HG03045 (cell line): ENCODE data around the gene ZBTB16.

Experiments used
- ATAC-seq: cut with Tn5 transposase; IDR thresholded peaks from one replicate; pipeline ENCODE4 v1.9.1; 2021; ENCODE audit warnings: mild to moderate bottlenecking, moderate library complexity; ENCODE audit not compliant: unreplicated experiment

ZBTB16 gene

GRCh38 chr11:114081641-114082414, 22.3 kb downstream of the ZBTB16 start:
- ATAC-seq = no peak

DNA sequence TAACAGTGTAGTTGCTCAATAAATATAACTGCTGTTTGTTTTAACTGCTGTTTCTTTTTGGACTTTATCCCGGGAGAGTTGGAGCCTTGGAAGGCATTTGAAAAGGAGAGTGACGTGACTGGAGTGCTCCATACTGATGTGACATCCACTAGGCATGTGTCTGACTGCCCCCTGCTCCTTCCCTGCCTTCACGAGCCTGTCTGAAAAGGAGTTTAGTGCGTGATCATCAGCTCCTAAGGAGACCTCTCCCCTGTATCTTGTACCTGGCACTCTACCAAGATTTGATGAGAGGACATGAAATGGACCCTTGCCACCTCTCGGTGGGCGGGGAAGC, 22.9 kb downstream of the ZBTB16 start:
- ATAC-seq = no peak

GRCh38 chr11:114082767-114083181, 23.3 kb downstream of the ZBTB16 start:
- ATAC-seq = no peak

DNA sequence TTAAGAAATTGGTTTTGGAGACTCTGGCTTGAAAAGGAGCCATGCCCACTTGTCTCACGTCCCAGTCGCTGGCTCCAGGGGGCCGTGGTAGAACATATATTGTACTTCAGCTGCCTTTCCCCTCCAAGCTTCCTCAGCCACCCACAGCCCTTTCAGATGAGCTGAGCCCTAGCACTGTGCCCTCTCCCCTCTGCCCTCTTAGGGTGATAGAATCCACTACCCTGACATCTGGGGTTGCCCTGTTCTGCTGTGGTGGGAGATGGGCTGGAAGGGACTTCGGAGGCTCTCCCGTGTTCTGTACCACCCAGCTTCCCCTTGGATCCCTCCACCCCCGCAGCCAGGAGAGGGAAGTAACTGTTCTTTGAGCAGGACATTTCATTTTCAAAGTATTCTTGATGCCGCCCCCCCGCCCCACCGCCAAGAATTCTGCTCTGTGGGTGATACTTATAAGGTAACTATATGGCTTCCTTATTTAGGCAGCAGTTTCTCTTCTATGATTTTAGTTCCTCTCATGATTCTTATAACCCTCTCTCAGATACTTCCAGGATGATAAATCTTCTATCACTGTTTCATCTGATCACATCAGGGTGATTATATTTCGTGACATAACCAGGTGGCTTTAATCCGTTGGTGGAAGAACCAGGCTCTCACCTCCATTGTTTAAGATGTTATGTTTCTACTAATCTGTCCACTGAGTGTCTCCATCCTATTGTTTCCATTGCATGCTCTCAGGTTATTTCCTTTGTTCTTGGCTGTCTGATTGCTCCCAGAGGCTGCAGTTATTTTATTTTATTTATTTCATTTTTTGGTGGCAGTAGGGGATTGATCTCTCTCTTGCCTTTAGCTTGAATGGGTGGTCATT, 24.1 kb downstream of the ZBTB16 start:
- ATAC-seq = no peak

- ATAC-seq = no peak
Observed at GRCh38 chr11:114084414-114084813, 24.9 kb downstream of the ZBTB16 start.

GRCh38 chr11:114085965-114086793, 26.7 kb downstream of the ZBTB16 start:
- ATAC-seq = no peak

GRCh38 chr11:114087025-114087424, 27.5 kb downstream of the ZBTB16 start:
- no peak for ATAC-seq

DNA sequence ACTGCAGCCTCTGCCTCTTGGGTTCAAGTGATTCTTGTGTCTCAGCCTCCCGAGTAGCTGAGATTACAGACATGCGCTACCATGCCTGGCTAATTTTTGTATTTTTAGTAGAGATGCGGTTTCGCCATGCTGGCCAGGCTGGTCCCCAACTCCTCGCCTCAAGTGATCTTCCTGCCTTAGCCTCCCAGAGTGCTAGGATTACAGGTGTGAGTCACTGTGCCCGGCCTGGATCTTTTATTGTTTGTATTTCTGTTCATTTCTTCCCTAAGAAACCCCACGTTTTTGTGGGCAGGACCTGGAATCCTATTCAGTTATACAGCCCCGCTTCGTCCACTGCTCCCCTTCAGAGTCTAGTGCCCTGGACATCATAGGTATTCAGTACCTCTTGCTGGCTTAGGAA, 28.7 kb downstream of the ZBTB16 start:
- no peak for ATAC-seq

GRCh38 chr11:114088836-114089235, 29.3 kb downstream of the ZBTB16 start:
- no peak for ATAC-seq

DNA sequence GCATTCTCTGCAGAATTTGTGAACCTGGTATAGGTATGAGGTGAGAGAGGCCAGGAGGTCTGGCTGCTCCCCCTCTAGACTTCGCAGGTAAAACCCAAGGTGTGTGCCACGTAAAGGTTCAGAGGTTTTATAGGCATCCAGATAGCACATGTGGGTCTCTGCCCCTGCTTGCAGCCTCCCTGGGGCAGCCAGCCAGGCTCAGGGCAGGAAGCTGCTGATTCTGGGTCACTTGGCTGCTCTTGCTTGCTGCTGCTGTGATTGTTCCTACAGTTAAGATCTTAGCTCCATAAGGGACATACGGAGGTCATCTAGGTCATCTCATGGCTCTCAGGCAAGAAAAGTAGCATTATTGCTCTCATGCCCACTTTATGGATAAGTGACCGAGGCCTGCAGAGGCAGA, 30.2 kb downstream of the ZBTB16 start:
- no peak for ATAC-seq

DNA sequence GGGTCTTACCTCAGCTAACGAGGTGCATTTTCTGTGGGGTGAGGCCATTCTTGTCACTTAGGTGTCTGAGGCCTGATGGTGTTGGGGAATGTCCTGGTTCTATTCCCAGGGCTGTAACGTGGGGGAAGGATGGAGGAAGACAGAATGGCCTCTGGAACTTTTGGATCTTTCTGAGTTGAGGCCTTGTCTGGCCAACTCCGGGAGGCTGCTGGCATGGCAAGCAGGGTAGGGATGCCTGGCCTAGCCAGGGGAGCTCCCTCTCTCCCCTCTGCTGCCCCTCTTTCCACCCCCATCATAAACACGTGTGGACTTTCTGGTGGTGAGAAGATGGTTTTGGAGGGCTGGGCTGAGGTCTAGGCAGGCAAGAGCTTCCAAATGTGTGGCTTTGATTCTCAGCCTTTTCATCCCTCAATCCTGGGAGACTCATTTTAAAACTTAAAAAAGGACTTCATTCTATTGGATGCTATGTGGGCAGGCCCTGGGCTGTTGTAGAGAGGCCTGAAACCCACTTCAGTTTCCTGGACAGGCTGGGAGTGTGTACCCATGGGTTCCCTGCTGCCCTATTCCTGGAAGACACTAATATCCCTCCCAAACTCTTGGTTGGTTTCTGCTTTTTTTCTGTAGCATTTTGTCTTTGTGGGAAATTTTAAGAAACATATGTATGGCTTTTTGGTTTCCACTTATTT, 30.9 kb downstream of the ZBTB16 start:
- no peak for ATAC-seq

GRCh38 chr11:114090976-114091375, 31.5 kb downstream of the ZBTB16 start:
- ATAC-seq = no peak

GRCh38 chr11:114091516-114092397, 32.2 kb downstream of the ZBTB16 start:
- no peak for ATAC-seq

DNA sequence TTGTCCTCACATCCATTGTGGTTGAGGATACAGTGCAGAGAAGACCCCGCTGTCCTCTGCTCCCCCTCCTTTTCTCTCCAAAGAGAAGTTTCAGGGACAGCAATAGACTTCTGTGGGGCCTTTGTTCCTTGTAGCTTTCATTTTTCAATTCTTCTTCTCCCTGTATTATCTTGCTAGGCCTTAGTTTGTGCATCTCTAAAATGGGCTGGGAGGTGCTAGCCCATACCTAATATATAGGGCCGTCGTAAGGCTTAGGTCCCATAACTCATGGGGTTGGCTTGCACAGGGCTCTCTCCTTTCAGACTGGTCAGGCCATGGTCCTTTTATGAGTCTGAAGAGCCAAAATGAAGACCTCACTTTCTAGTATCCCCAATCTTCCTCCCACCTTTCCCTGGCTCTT, 33.0 kb downstream of the ZBTB16 start:
- ATAC-seq = no peak

- no peak for ATAC-seq
Observed at GRCh38 chr11:114092953-114093352, 33.4 kb downstream of the ZBTB16 start.

DNA sequence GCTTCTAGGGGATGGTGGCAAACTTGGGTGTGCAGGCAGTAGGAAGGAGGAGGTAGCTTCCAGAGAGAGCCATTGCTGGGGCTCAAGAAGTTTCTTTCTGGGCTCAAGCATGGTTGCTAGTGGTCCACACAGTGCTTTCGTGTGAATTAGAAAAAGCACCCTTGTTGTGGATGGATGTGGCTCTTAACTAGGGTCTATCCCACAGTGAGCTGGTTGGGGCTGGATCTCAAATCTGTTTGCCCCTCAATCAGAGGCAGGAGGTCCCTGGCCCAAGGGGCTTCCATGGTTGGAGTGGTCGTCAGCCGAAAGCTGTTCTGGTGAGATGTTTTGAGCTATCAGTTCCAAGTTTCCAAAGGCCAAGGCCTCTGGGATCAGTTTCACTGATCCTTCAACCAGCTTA, 35.0 kb downstream of the ZBTB16 start:
- no peak for ATAC-seq

DNA sequence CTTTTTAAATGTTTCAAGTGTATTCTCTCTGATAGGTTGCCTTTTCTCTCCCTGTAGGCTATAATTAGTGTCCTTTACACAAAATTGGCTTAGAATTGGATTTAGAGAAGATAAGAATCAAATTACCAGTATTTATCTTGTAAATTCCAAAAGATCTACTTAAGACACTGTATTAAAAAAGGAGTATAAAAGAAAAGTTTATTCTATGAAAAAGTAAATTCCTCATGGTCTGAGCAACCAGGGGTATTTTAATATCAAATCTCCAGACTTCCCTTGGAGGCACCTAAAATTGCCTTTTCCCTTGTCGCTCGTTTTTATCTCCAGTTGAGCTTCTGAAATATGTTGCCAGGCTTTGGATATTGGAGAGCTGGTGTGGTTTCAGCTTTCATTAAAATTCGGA, 36.4 kb downstream of the ZBTB16 start:
- ATAC-seq = no peak

- no peak for ATAC-seq
Observed at GRCh38 chr11:114097832-114098231, 38.3 kb downstream of the ZBTB16 start.

GRCh38 chr11:114098927-114099326, 39.4 kb downstream of the ZBTB16 start:
- no peak for ATAC-seq
